ENCODE results near the gene GJB5. TPM values are rescaled to one million over a fixed set of nuclear protein-coding genes. Genes with fewer than 3 reads are reported as not detected.

Gene GJB5
- total and polyA plus RNA-seq, 2 of the 8 experiments (the other 6 are each of a cell fraction or from before 2014, with no cell fraction given), result 0.86 to 3.1 TPM

- TF ChIP-seq ATF2 (IDR thresholded peaks at IDR 0.05; ENCODE audit: low read length), result no peak
- TF ChIP-seq KDM1A (IDR thresholded peaks at IDR 0.05; ENCODE audit: borderline replicate concordance, low read length), result no peak
- TF ChIP-seq EZH2 (IDR thresholded peaks at IDR 0.05; ENCODE audit: low read depth, low read length, severe bottlenecking), result no peak
- no peak for TF ChIP-seq CBX8 (IDR thresholded peaks at IDR 0.05; ENCODE audit: borderline replicate concordance, low read depth, low read length)
- TF ChIP-seq BCL11A (IDR thresholded peaks at IDR 0.05; ENCODE audit: low read depth in 2 of 2, low read length in 2 of 2), result no peak
- no peak for TF ChIP-seq CHD1 (IDR thresholded peaks at IDR 0.05; ENCODE audit: low read depth, low read length)
These were observed 23.5 kb downstream of the GJB5 start (continued) for GRCh38 chr1:34778381-34778780.

Measured in H1 (cell line).